GM12864 (cell line): ENCODE results near the gene DLX4.

Experiments used
- DNase-seq: peaks from one replicate; pipeline ENCODE4 v3.0.0-alpha.2; 2011; ENCODE audit warnings: low read depth
- H3K4me3 ChIP-seq: 2 replicates; pipeline ENCODE4 v1.5.1; 2011; ENCODE audit warnings: mild to moderate bottlenecking, low read depth, low read length, control low read depth
- CTCF ChIP-seq: IDR thresholded peaks from 2 replicates; pipeline ENCODE4 v1.5.1; 2011; ENCODE audit warnings: low read depth, mild to moderate bottlenecking, moderate library complexity, low read length, control low read depth, inconsistent platforms; ENCODE audit errors: missing control alignments

DLX4 gene

DNA sequence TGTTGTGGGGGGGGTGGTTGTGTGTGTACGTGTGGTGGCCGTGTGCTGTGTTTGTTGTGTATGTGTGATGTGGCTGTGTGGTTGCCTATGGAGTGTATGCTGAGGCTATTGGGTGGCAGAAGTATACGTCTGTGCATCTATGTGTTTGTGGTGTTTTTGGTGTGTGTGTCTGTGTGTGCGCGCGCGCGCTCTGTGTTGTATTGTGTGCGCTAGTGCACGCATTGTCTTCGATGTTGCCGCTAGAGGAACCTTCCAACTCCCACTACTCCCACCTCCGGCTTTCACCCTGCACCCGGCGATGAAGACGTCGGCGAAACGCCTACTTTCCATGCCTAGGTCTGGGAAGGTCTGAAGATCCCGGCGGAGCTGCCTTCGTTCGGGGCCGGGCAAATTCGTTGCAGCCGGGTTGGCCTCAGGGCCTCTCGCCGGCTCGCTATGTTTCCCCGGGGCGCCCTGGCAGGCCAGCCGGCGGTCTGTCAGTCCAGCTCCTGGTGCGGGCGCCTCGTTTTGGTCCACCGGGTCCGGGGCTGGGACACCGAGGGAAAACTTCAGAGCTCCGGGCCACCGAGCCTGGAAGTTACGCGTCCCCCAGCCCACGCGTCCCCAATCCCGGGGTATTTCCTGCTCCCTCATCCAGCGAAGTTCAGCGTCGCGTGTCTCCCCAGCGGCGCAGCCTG lies 5.2 kb upstream of the DLX4 start:
- no peak overlapping the region for H3K4me3 ChIP-seq
- no peak for TF ChIP-seq CTCF
- no peak for DNase-seq

- H3K4me3 ChIP-seq = no peak overlapping the region
- DNase-seq = no peak
- TF ChIP-seq CTCF = no peak
Measured at GRCh38 chr17:49964303-49964768, 4.7 kb upstream of the DLX4 start.

- no peak overlapping the region for H3K4me3 ChIP-seq
- no peak for TF ChIP-seq CTCF
- DNase-seq = no peak
Measured at GRCh38 chr17:49964769-49965523, 4.0 kb upstream of the DLX4 start.

- no peak overlapping the region for H3K4me3 ChIP-seq
- TF ChIP-seq CTCF = no peak
- no peak for DNase-seq
Measured at GRCh38 chr17:49965524-49965909, 3.5 kb upstream of the DLX4 start.

DNA sequence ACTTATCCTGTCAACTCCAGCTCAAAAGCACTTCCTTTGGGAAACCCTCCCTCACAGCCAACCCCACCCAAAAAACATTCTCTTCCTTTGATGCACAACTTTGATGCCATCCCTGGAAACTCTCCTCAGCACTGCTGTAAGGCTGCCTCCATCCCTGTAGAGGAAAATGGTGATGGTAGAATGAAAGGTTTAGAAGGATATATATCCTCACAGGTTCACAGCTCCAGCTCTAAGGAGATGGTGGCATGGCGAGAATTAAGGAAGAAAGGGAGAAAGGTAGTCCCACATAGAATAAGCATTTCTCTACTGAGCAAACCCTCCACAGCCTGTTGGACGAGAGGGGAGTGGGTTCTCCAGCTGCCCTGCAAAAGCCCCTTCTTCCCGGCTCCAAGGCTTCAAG lies 2.2 kb upstream of the DLX4 start:
- no peak for TF ChIP-seq CTCF
- H3K4me3 ChIP-seq = no peak overlapping the region
- DNase-seq = no peak

DNA sequence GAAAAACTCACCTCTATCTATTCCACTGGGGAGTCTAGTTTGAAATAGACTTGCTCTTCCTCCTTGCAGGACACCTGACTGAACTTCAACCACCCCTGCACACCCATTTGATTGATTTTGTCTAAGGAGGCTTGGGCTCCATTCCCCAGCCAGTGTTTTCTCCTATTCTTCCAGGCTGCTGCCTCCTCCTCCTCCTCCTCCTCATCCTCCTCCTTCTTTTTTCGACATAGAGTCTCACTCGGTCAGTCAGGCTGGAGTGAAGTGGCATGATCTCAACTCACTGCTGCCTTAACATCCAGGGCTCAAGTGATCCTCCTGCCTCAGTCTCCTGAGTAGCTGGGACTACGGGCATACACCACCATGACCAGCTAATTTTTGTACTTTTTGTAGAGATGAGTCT lies 1.8 kb upstream of the DLX4 start:
- H3K4me3 ChIP-seq = no peak overlapping the region
- no peak for TF ChIP-seq CTCF
- no peak for DNase-seq
